ENCODE measurements around the gene ATG4D. TPM values are rescaled to one million over a fixed set of nuclear protein-coding genes. Genes with fewer than 3 reads are reported as not detected.

ATG4D gene
- total RNA-seq, 1 donor from 2014 or later: 48.7 TPM

DNA sequence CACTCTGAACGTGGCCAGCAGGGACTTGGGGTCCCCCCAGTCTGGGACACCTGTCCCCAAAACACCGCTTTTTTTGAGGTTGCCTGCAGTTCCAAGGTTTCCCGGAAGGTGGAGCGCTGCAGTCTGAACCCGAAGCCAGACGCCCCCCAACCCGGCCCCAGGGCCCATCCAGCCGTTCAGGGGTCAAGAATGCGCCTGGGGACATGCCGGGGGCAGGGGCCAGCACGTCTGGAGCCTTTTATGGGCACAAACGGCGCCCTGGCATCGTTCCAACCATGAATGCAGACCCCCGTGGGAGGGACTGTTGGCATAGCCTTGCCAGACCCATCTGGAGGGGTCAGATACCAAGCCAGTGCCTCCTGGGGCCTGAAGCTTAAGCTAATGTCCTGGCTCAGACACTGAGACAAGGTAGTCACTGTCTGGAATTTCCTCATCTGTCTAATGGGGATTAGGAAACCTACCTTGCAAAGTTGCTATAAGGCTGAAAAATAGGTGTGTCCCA is 33.4 kb upstream of the ATG4D start:
- H3K36me3 ChIP-seq: no peaks in the 10 kb centered on the region
- peaks cover 25% of the 10 kb centered on the region for H3K4me1 ChIP-seq
- intact Hi-C loops (cut with micrococcal nuclease): no loop called here
- H3K4me3 ChIP-seq: no peak overlapping the region
- peaks cover 63% of the 10 kb centered on the region for H3K27me3 ChIP-seq (ENCODE audit: low read depth)
- TF ChIP-seq, protein P1, sequence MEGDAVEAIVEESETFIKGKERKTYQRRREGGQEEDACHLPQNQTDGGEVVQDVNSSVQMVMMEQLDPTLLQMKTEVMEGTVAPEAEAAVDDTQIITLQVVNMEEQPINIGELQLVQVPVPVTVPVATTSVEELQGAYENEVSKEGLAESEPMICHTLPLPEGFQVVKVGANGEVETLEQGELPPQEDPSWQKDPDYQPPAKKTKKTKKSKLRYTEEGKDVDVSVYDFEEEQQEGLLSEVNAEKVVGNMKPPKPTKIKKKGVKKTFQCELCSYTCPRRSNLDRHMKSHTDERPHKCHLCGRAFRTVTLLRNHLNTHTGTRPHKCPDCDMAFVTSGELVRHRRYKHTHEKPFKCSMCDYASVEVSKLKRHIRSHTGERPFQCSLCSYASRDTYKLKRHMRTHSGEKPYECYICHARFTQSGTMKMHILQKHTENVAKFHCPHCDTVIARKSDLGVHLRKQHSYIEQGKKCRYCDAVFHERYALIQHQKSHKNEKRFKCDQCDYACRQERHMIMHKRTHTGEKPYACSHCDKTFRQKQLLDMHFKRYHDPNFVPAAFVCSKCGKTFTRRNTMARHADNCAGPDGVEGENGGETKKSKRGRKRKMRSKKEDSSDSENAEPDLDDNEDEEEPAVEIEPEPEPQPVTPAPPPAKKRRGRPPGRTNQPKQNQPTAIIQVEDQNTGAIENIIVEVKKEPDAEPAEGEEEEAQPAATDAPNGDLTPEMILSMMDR (IDR thresholded peaks at IDR 0.05; ENCODE audit: borderline replicate concordance): peak; percentile 71
- no peaks in the 10 kb centered on the region for H3K9me3 ChIP-seq (replicated peaks)
- no peak overlapping the region for H3K27ac ChIP-seq (replicated peaks)
- DNase-seq: no peak

- intact Hi-C loops (cut with micrococcal nuclease): no loop called here
- H3K4me3 ChIP-seq: no peak overlapping the region
- DNase-seq: no peak
- TF ChIP-seq, protein P1 (IDR thresholded peaks at IDR 0.05; ENCODE audit: borderline replicate concordance): no peak
- H3K27me3 ChIP-seq (ENCODE audit: low read depth): peaks cover 92% of the 10 kb centered on the region
- no peak overlapping the region for H3K27ac ChIP-seq (replicated peaks)
- no peaks in the 10 kb centered on the region for H3K36me3 ChIP-seq
- H3K9me3 ChIP-seq (replicated peaks): no peaks in the 10 kb centered on the region
- H3K4me1 ChIP-seq: peaks cover 35% of the 10 kb centered on the region
Observed at GRCh38 chr19:10513223-10513622, 30.5 kb upstream of the ATG4D start.

GRCh38 chr19:10514211-10515145 is 29.2 kb upstream of the ATG4D start:
- H3K4me3 ChIP-seq: peak overlapping the region; percentile 6
- no peak overlapping the region for H3K27ac ChIP-seq (replicated peaks)
- TF ChIP-seq, protein P1 (IDR thresholded peaks at IDR 0.05; ENCODE audit: borderline replicate concordance): no peak
- H3K36me3 ChIP-seq: no peaks in the 10 kb centered on the region
- peaks cover 100% of the 10 kb centered on the region for H3K27me3 ChIP-seq (ENCODE audit: low read depth)
- no peak for DNase-seq
- peaks cover 44% of the 10 kb centered on the region for H3K4me1 ChIP-seq
- intact Hi-C loops (cut with micrococcal nuclease): no loop called here
- no peaks in the 10 kb centered on the region for H3K9me3 ChIP-seq (replicated peaks)

- H3K4me3 ChIP-seq: no peak overlapping the region
- TF ChIP-seq, protein P1 (IDR thresholded peaks at IDR 0.05; ENCODE audit: borderline replicate concordance): no peak
Observed at GRCh38 chr19:10516064-10516385, 27.7 kb upstream of the ATG4D start.

DNA sequence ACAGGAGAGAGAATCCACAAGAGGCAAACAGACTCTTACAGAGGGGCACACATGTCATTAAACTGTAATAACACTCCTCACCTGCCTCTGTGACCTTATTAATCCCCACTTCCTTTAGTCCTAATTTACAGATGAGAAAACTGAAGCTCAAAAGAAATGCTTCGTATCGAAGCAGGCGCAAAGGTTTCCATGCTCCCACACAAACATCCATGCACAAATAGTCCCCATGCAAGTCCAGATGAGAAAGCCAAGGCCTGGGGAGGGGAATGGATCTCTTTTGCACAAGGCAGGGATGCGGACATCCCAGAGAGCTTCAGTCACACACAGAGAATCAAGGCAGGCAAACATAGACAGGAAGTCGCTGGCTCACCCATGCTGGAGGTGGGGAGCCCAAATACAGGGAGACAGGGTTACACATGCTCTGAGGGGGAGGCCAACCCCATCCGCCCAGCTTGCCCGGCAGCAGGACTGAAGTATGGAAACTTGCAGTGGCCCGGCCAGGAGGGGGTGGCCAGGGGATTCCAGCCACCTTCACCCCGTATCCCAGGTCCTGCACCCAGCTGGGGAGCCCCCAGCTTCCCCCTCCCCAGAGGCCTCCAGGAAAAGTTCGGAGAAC is 26.9 kb upstream of the ATG4D start:
- intact Hi-C loops (cut with micrococcal nuclease): no loop called here
- peaks cover 99% of the 10 kb centered on the region for H3K27me3 ChIP-seq (ENCODE audit: low read depth)
- no peak overlapping the region for H3K27ac ChIP-seq (replicated peaks)
- no peak for DNase-seq
- no peaks in the 10 kb centered on the region for H3K36me3 ChIP-seq
- peak overlapping the region; percentile 62 for H3K4me3 ChIP-seq
- H3K4me1 ChIP-seq: peaks cover 36% of the 10 kb centered on the region
- TF ChIP-seq, protein P1 (IDR thresholded peaks at IDR 0.05; ENCODE audit: borderline replicate concordance): no peak
- no peaks in the 10 kb centered on the region for H3K9me3 ChIP-seq (replicated peaks)

More at GRCh38 chr19:10516064-10516385, 27.7 kb upstream of the ATG4D start:
- H3K4me1 ChIP-seq: peaks cover 36% of the 10 kb centered on the region
- H3K27me3 ChIP-seq (ENCODE audit: low read depth): peaks cover 99% of the 10 kb centered on the region
- H3K36me3 ChIP-seq: no peaks in the 10 kb centered on the region
- no peaks in the 10 kb centered on the region for H3K9me3 ChIP-seq (replicated peaks)
- intact Hi-C loops (cut with micrococcal nuclease): no loop called here
- H3K27ac ChIP-seq (replicated peaks): no peak overlapping the region
- no peak for DNase-seq

All from left ventricle myocardium inferior (tissue), 1 donor.